ENCODE measurements around the gene UBA1. TPM values are rescaled to one million over a fixed set of nuclear protein-coding genes. Genes with fewer than 3 reads are reported as not detected.

Gene UBA1
- total and polyA plus RNA-seq, 2 of the 13 experiments (the other 11 are each of a cell fraction or from before 2014, with no cell fraction given): 93.3 to 129 TPM

- TF ChIP-seq MAX (IDR thresholded peaks at IDR 0.05) (0 out of 2 replicates have a peak, but pooled peaks have one; percentile 23), ARID3A (IDR thresholded peaks at IDR 0.05; ENCODE audit: low read depth, low read length) (no peak), KLF15 (CRISPR knock-in tag; IDR thresholded peaks at IDR 0.05; ENCODE audit: borderline replicate concordance) (no peak), JARID2 (CRISPR knock-in tag; IDR thresholded peaks at IDR 0.05; ENCODE audit: insufficient replicate concordance) (no peak), SNAPC2 (CRISPR knock-in tag; IDR thresholded peaks at IDR 0.05) (no peak), DZIP1 (CRISPR knock-in tag; IDR thresholded peaks at IDR 0.05) (no peak), JUND (CRISPR knock-in tag; IDR thresholded peaks at IDR 0.05) (no peak), MEF2D (CRISPR knock-in tag; IDR thresholded peaks at IDR 0.05) (peak; percentile 53; the same call in 1 of the 2 replicates), TIGD3 (CRISPR knock-in tag; IDR thresholded peaks at IDR 0.05; ENCODE audit: borderline replicate concordance) (no peak), CBX5 (CRISPR knock-in tag; IDR thresholded peaks at IDR 0.05; ENCODE audit: borderline replicate concordance) (no peak), KLF9 (CRISPR knock-in tag; IDR thresholded peaks at IDR 0.05; ENCODE audit: low read depth) (no peak), NKX3-1 (CRISPR knock-in tag; IDR thresholded peaks at IDR 0.05) (no peak), FOXJ3 (CRISPR knock-in tag; IDR thresholded peaks at IDR 0.05; ENCODE audit: borderline replicate concordance) (no peak), TOPORS (CRISPR knock-in tag; IDR thresholded peaks at IDR 0.05) (no peak), ZNF329 (CRISPR knock-in tag; IDR thresholded peaks at IDR 0.05; ENCODE audit: low read depth) (no peak), THAP7 (CRISPR knock-in tag; IDR thresholded peaks at IDR 0.05) (no peak), ZNF136 (CRISPR knock-in tag; IDR thresholded peaks at IDR 0.05; ENCODE audit: low read depth) (no peak), MZF1 (CRISPR knock-in tag; IDR thresholded peaks at IDR 0.05; ENCODE audit: borderline replicate concordance) (no peak), ZIK1 (CRISPR knock-in tag; IDR thresholded peaks at IDR 0.05; ENCODE audit: borderline replicate concordance, low read depth) (no peak), ZNF749 (CRISPR knock-in tag; IDR thresholded peaks at IDR 0.05; ENCODE audit: borderline replicate concordance) (no peak), RORA (CRISPR knock-in tag; IDR thresholded peaks at IDR 0.05) (no peak), IKZF4 (CRISPR knock-in tag; IDR thresholded peaks at IDR 0.05; ENCODE audit: borderline replicate concordance, low read depth, not compliant biosample characterization) (no peak)
These were observed at the start of gene UBA1 (continued) for GRCh38 chrX:47193475-47194193.
